ENCODE measurements around the gene MBNL1.

- TF ChIP-seq EP300 (conservative IDR thresholded peaks at IDR 0.05; ENCODE audit: poor library complexity, severe bottlenecking): no peak
- TF ChIP-seq POLR2AphosphoS5 (IDR thresholded peaks at IDR 0.05): no peak
- no peak for TF ChIP-seq CTCF (IDR thresholded peaks at IDR 0.05; ENCODE audit: poor library complexity, severe bottlenecking)
- TF ChIP-seq REST (IDR thresholded peaks at IDR 0.05; ENCODE audit: borderline replicate concordance): no peak
- TF ChIP-seq TAF1 (IDR thresholded peaks at IDR 0.05; ENCODE audit: low read depth): no peak
- TF ChIP-seq RAD21 (conservative IDR thresholded peaks at IDR 0.05): no peak
- no peak for TF ChIP-seq EZH2 (IDR thresholded peaks at IDR 0.05; ENCODE audit: borderline replicate concordance, insufficient read depth, low read length, poor library complexity, severe bottlenecking)
- TF ChIP-seq SMC3 (conservative IDR thresholded peaks at IDR 0.05; ENCODE audit: poor library complexity): no peak
These were observed 80.7 kb downstream of the MBNL1 start for GRCh38 chr3:152349392-152349791.

Measured in neural cell (in vitro differentiated cells).